ENCODE results near the gene ORC4. TPM values are rescaled to one million over a fixed set of nuclear protein-coding genes. Genes with fewer than 3 reads are reported as not detected.

The ORC4 gene
- total RNA-seq, 1 donor from 2014 or later = 57.9 TPM

DNA sequence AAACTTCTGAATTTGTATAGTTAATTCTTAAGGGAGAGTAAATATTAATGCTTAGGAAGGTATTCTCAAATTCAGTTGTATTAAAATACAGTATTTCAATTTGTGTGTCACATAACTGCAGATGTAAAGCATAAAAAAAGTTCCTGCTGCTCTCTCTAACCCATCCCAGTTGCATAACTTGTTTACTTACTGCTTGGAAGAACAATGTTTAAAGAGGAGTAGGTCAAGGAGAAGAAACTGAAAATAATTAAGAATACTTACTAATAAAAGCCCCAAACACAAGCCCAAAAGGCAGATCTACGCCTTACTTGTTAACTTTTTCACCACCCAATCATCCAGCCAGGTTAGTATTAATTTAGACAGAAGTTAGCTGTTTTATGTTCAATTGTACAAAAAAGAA is 81.2 kb downstream of the ORC4 start:
- DNase-seq (ENCODE audit: low read depth) = no peak
- no peaks in the 10 kb centered on the region for H3K27me3 ChIP-seq (ENCODE audit: control insufficient read depth, insufficient read depth, low read length)
- FAIRE-seq = no peak
- H3K4me3 ChIP-seq (ENCODE audit: low read depth, low read length) = no peak overlapping the region
- peaks cover 3% of the 10 kb centered on the region for H3K36me3 ChIP-seq (ENCODE audit: control insufficient read depth, insufficient read depth, low read length)
- TF ChIP-seq, protein P1, sequence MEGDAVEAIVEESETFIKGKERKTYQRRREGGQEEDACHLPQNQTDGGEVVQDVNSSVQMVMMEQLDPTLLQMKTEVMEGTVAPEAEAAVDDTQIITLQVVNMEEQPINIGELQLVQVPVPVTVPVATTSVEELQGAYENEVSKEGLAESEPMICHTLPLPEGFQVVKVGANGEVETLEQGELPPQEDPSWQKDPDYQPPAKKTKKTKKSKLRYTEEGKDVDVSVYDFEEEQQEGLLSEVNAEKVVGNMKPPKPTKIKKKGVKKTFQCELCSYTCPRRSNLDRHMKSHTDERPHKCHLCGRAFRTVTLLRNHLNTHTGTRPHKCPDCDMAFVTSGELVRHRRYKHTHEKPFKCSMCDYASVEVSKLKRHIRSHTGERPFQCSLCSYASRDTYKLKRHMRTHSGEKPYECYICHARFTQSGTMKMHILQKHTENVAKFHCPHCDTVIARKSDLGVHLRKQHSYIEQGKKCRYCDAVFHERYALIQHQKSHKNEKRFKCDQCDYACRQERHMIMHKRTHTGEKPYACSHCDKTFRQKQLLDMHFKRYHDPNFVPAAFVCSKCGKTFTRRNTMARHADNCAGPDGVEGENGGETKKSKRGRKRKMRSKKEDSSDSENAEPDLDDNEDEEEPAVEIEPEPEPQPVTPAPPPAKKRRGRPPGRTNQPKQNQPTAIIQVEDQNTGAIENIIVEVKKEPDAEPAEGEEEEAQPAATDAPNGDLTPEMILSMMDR (IDR thresholded peaks at IDR 0.05; ENCODE audit: insufficient read depth, low read length, severe bottlenecking) = no peak

- Histone ChIP-seq H3K4me3 (ENCODE audit: low read depth, low read length) (no peak overlapping the region), H3K36me3 (ENCODE audit: control insufficient read depth, insufficient read depth, low read length) (peaks cover 3% of the 10 kb centered on the region), H3K27me3 (ENCODE audit: control insufficient read depth, insufficient read depth, low read length) (no peaks in the 10 kb centered on the region)
- FAIRE-seq = no peak
- peak; percentile 31 for DNase-seq (ENCODE audit: low read depth)
- TF ChIP-seq, protein P1 (IDR thresholded peaks at IDR 0.05; ENCODE audit: insufficient read depth, low read length, severe bottlenecking) = peak; percentile 61
These were observed 82.7 kb downstream of the ORC4 start for GRCh38 chr2:147937744-147938349.

DNA sequence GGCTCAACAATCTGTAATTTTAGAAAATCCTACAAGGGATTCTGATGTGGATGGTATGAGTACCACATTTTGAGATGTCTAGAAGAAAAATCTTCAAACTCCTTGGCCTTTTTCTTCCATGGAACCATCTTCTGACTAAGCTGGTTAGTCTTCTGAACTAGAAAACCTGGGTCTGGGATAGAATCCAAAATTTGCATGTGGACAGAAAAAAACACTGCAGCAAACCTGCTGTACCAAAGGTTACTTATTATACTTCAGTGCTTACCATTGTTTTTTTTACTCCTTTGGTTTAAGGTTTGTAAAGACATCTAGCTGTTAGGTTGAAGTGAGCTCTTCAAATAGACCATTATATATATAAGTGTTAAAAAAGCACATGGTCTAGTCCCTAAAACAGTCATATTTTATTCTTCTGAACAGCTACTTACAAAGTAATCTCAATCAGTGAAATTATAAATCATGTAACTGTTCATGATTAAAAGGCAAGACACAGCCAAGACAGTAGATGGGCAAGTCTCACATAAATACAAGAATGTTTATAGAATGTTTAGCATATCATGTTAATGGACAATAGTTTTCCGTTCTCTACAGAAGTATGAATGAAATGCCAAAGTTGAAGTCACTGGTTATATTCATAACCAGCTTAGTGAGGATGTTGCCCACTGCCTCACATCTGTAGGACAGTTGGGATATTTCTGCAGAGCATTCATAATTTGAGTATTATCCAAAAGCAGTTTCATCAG is 85.5 kb downstream of the ORC4 start:
- Histone ChIP-seq H3K36me3 (ENCODE audit: control insufficient read depth, insufficient read depth, low read length) (peaks cover 3% of the 10 kb centered on the region), H3K27me3 (ENCODE audit: control insufficient read depth, insufficient read depth, low read length) (no peaks in the 10 kb centered on the region), H3K4me3 (ENCODE audit: low read depth, low read length) (no peak overlapping the region)
- no peak for DNase-seq (ENCODE audit: low read depth)
- TF ChIP-seq, protein P1 (IDR thresholded peaks at IDR 0.05; ENCODE audit: insufficient read depth, low read length, severe bottlenecking) = no peak
- FAIRE-seq = no peak

- Histone ChIP-seq H3K36me3 (ENCODE audit: control insufficient read depth, insufficient read depth, low read length) (peaks cover 3% of the 10 kb centered on the region), H3K4me3 (ENCODE audit: low read depth, low read length) (no peak overlapping the region), H3K27me3 (ENCODE audit: control insufficient read depth, insufficient read depth, low read length) (no peaks in the 10 kb centered on the region)
- no peak for FAIRE-seq
- DNase-seq (ENCODE audit: low read depth) = no peak
- TF ChIP-seq, protein P1 (IDR thresholded peaks at IDR 0.05; ENCODE audit: insufficient read depth, low read length, severe bottlenecking) = no peak
These were observed 86.6 kb downstream of the ORC4 start for GRCh38 chr2:147933931-147934330.

- H3K36me3 ChIP-seq (ENCODE audit: control insufficient read depth, insufficient read depth, low read length) = peaks cover 2% of the 10 kb centered on the region
These were observed 93.4 kb downstream of the ORC4 start for GRCh38 chr2:147927053-147927588.

More at GRCh38 chr2:147927053-147927588, 93.4 kb downstream of the ORC4 start:
- FAIRE-seq (no peak), DNase-seq (ENCODE audit: low read depth) (no peak)
- no peaks in the 10 kb centered on the region for H3K27me3 ChIP-seq (ENCODE audit: control insufficient read depth, insufficient read depth, low read length)
- H3K4me3 ChIP-seq (ENCODE audit: low read depth, low read length) = no peak overlapping the region
- TF ChIP-seq, protein P1 (IDR thresholded peaks at IDR 0.05; ENCODE audit: insufficient read depth, low read length, severe bottlenecking) = no peak

Measured in bronchial epithelial cell (primary cell).